Smooth muscle cell of the brain vasculature (primary cell): ENCODE measurements around the gene CLIC4.

ENCODE experiments used
- DNase-seq: peaks from one replicate; pipeline ENCODE4 v3.0.0-alpha.2; 2012; ENCODE audit warnings: low read depth, low spot score

CLIC4 gene

DNA sequence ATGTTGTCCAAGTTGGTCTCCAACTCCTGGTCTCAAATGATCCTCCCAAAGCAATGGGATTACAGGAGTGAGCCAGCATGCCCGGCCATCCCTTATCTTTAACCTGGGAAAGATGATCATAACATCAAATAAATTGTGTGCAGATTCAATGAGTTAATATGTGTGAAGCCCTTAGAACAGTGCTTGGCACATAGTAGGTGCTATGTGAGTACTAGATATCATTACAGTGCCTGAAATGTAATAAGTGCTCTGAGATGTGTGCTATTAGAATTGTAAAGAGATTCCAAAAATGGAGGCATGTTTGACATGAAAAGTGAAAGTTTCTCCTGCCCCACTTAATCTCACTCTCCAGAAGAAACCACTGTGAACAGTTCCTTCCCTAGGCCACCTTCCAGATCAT, 113.0 kb downstream of the CLIC4 start:
- no peak for DNase-seq

GRCh38 chr1:24859063-24860010, 114.1 kb downstream of the CLIC4 start:
- no peak for DNase-seq

DNA sequence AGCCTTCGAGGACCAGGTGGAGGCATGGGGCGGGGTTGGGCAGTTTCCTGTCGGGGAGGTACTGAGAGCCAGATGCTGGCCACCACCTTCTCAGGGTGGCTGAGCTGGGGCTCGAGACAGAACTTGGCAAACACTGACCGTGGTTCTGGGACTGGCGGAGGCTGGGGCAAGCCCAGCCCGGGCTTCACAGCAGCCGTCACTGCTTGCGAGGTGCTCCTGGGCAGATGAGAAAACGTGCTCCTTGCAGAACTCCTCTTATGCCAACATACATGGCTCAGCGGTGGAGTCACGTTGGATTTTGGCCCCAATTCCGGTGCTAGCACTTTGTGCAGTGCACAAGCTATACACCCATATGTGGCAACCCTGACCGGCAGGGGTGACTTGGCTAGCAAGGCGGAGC, 115.6 kb downstream of the CLIC4 start:
- DNase-seq = no peak

- no peak for DNase-seq
Measured at GRCh38 chr1:24861821-24862727, 116.8 kb downstream of the CLIC4 start.

DNA sequence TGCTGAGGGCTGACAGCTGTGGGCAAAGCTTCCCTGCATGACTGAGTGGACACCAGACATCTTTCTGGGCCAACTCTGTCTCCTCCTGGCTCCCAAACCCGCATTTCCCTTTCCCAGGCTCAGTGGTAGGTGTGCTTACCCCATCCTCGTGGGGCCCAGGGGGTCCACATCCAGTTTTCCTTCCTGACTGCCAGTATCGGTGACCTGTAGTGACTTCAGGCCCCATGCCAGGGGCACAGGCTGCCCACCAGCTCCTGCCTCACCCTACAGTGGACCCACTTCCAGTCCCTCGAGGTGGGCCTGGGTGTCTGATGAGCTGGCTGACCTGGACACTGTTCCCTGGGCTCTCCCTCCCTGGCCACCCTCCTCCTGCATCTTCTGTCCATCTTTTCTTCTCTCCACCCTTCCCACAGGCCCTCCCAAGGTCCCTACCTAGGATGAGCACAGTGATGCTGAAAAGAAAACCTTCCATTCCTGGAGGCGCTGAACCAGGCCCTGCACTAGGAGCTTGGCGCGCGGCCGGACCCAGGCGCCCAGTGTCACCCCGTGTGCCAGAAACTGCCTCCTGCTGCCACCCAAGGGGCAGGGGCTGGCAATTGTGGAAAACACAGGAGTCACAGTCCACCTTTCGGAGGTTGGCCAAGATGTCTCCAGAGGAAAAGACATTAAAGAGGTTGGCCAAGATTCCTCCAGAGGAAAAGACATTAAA, 117.7 kb downstream of the CLIC4 start:
- no peak for DNase-seq

GRCh38 chr1:24864370-24864777, 119.1 kb downstream of the CLIC4 start:
- no peak for DNase-seq

DNA sequence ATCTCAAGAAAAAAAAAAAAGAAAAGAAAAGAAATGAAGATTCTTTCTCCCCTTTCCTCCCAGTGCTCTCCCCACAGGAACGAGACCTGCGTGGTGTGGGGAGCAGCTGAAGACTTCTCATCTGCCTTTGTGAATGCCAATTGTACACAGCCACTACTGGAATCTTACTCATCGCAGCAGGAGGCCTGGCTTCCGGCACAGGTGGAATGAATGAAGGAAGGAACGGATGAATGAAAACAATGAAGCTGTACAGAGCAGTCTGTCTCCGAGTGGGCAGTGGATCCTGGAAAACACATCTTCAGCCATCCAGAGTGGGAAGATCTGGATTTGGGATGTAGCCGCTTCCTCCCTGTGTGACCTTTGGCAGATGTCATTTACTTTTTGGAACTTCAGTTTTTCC, 119.9 kb downstream of the CLIC4 start:
- no peak for DNase-seq

DNA sequence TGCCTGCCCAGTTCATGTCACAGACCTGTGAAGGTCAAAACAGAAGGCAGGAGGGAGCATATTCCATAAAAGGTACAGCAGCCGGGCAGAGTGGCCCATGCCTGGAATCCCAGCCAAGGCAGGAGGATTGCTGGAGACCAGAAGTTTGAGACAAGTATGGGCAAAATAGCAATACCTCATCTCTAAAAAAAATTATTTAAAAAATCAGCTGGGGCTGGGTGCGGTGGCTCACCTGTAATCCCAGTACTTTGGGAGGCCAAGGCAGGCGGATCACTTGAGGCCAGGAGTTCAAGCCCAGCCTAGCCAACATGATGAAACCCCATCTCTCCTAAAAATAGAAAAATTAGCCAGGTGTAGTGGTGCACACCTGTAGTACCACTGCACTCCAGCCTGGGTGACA, 120.3 kb downstream of the CLIC4 start:
- DNase-seq = no peak

DNA sequence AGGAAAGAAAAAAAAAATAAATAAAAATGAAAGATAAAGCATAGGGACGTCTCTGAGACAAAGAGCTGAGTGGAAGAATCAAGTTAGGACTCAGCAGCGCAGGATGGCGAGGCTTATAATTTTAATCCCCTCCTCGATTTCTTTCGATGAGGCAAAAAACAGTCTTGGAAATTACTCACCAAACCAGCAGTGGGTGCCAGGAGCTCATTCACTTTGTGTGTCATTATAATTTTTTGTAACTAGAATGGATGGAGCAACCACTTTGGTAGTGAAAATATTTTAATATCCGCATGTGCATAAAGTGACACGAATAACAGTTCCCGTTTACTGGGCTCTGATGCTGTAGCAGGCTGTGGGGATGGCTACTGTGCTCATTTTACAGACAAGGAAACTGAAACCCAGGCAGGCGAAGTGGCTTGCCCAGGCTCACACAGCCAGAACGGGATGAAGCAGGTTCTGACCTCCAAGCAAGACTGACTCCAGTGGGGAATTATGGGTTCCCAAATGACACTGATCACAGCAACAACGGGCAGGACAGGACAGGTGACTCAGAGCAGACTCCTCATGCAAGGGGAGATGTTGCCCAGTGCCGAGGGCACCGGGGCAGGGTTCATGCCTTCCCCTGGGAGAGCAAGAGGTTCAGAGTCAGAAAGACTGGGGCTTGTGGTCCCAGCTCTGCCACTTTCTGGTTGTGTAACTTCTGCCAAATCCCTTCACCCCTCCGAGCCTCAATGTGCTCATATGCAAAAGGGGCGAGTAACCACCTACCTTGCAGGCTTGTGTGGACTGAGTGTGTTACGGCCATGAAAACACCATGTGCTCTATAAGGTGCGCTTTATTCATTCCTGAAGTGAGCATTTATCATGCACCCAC, 121.2 kb downstream of the CLIC4 start:
- DNase-seq = no peak

- no peak for DNase-seq
Measured at GRCh38 chr1:24867084-24867870, 122.0 kb downstream of the CLIC4 start.

GRCh38 chr1:24868016-24868875, 123.0 kb downstream of the CLIC4 start:
- no peak for DNase-seq

DNA sequence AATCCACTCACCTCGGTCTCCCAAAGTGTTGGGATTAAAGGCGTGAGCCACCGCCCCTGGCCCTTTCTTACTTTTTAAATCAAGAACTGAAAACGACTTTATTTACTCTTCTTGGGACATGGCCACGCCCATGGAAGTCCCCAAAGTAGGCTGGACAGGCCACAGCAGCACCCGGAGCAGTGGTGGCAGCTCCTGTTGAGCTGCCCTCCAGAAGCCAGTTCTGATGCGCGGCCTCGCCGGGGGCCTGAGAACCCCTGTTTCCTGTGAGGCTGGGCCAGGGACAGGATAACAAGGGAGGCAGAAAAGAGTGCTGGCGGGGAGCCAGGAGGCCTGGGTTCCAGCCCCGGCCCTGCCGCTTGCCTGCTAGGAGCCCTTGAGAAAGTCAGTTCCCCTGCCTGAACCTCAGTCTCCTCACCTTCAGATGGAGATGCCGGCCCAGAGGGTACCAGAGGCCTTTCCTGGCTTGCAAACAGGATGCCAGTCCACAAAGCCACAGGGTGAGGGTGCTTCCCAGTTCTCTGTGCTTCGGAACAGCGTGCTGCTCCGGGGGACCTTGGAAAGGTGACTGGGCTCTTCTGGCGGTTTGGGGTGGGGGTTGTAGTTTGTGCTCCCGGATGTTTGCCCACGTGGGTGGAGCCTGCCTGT, 125.4 kb downstream of the CLIC4 start:
- no peak for DNase-seq

- DNase-seq = no peak
Measured at GRCh38 chr1:24871306-24871901, 126.2 kb downstream of the CLIC4 start.

- DNase-seq = no peak
Measured at GRCh38 chr1:24872061-24872850, 127.0 kb downstream of the CLIC4 start.

DNA sequence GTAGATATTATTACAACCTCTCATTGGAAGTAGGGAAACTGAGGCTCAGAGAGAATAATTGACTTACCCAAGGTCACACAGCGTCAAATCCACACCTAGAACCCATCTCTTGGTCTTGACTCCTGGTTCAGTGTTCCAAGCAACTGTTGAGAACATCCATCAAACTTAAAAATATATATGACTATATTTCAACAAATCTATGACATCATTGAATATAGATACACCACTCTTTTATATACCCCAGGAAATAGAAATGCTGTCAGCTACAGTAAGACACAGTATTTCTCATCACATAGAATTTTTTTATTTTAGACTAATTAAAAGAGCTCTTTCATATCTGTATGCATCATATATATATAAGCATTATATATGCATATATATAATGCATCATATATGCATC, 127.9 kb downstream of the CLIC4 start:
- DNase-seq = no peak

DNA sequence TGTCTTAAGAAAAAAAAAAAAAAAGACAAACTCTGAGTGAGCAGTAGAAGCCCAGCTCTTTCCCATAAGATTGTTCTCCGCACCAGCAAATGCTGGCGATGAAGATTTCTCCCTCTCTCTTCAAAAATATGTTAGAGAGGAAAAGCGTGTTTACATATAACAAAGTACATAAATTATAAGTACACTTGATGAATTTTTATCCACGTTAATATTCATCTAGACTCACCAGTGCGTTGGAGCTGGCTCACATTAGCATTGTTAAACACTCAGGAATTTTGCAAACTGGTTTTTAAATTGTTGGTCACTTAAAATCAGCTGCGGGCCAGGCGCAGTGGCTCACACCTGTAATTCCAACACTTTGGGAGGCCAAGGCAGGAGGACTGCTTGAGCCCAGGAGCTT, 128.8 kb downstream of the CLIC4 start:
- no peak for DNase-seq

DNA sequence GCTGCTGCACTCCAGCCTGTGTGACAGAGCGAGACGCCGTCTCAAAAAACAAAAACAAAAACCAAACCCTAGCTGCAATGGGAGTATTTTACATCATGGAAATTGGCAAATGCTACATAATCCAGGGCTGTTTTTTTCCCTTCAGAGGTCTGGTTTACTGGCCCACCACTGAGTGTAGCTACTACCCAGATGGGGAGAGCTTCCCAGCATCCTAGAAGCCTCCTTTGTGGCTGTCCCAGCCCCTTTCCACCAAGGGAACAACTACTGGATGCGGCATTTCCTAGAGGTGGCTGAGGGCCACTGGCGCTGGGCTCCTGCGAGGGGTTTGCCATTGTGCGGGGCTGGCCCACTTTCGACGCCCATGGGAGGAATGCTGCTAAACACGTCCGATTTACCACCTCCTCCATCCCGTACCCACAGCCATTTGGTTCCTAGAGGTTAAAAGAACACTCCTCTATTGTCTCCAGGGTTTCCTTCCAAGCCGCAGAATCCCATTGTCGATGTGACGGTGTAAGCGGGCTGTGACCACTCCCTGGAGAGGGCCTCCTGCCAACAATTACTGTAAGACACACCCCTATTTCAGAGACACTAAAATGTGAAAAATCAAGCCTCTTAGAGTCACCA, 129.5 kb downstream of the CLIC4 start:
- no peak for DNase-seq
